Erythroblast (primary cell): ENCODE measurements around the gene CUX1.
"Not testable (repeated sequence)": the region's sequence is repeated elsewhere in the genome, so short reads cannot be mapped to it uniquely, and the experiment has no call there.

Experiments
- DNase-seq, 2 experiments: peaks; one replicate each; lab custom pipeline; 2025; lab: John Stamatoyannopoulos, UW
- GATA1 ChIP-seq: IDR thresholded peaks from 2 replicates; pipeline ENCODE4 v1.6.1; 2011; ENCODE audit warnings: low read depth, mild to moderate bottlenecking, control low read depth, low read length, moderate library complexity
- POLR2A ChIP-seq: IDR thresholded peaks from 2 replicates; pipeline ENCODE4 v1.6.1; 2011; ENCODE audit warnings: mild to moderate bottlenecking, low read length

CUX1 gene

DNA sequence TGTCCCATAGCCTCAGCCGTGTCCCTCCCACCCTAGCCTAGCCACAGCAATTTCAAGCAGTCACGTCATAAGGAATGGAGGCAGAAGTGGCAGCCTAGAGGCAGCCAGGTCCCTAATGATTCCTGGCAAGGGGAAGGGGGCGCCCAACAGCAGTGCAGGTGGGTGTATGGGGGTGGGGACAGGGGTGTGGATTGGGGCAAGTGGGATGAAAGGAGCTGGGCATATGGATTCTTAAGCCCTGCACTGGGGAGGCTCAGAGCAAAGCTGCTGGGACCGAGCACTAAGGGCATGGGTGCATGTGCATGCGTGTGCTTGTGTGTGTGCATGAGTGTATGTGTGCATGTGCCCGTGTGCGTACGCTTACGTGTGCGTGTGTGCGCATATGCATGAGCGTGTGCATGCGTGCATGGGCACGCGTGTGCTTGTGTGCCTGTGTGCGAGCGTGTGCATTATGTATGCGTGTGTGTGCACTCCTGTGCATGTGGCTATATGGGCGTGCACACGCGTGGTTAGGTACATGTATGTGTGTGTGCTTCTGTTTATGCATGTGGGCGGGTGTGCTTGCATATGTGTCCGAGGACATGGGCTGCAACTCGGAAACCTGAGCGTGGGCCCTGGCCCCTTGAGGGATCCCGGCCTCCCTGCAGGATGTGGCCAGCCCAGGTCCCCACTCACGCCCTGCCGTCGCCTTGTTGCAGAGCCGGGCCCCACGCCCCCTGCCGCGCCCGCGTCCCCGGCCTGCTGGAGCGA is 503.4 kb downstream of the CUX1 start:
- TF ChIP-seq GATA1 (no peak), POLR2A (no peak)
- no peak for DNase-seq

DNA sequence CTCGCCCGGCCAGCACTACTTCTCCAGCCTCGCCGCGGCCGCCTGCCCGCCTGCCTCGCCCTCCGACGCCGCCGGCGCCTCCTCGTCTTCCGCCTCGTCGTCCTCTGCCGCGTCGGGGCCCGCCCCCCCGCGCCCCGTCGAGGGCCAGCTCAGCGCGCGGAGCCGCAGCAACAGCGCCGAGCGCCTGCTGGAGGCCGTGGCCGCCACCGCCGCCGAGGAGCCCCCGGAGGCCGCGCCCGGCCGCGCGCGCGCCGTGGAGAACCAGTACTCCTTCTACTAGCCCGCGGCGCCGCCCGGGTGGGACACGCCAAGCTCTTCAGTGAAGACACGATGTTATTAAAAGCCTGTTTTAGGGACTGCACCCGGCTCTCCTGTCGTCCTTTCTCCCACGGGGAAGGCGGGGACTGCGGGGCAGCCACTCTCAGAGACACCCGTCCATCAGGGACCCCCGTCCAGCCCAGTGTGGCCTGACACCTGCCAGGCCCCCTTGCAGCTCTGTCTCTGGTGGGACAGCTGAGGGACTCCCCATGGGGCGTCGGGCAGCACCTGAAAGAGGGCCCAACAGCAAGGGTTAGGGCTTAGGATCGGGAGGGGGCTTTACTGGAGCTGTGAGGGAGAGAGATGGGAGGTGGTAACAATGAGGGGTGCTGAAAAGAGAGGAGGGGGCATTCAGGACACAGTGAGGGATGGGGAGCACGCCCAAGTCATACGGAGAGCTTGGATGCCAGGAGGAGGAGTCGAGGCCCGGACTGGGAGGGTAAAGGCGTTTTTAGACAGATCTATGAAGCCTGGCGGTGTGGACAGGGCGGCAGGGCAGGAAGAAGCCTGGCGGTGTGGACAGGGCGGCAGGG is 504.1 kb downstream of the CUX1 start:
- DNase-seq: no peak
- TF ChIP-seq GATA1: no peak
- no peak for TF ChIP-seq POLR2A

DNA sequence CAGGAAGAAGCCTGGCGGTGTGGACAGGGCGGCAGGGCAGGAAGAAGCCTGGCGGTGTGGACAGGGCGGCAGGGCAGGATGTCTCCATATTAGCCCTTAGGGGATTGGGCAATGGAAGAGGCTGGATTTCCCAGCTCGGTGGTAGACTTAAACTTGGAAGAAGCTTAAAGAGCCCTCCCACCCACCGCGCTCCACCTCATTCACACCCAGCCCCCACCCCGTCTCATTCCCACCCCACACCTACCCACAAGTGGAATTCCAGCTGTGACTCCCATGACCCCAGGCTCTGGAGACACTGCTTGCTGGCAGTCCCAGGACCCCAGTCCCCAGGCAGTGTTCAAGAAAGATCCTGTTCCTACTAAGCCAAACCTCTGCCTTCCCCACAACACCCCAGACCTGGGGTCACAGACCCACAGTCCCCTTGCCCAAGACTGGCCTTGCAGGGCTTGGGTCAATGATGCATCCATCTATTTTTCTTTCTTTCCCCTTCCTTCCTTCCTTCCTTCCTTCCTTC is 504.8 kb downstream of the CUX1 start:
- DNase-seq: no peak
- TF ChIP-seq POLR2A (no peak), GATA1 (no peak)

DNA sequence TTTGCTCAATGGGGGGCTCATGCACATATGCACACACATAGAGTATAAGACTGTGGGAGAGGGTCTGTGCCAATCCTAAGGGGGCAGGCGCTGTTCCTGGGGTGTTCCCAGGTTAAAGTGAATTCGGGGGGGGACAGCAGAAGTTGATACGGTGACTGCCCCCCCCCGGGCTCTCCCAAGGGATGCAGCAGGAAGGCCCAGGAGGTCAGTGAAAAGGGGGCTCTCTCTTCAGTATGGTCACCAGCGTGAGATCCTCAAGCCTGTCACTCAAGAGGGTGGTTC is 506.4 kb downstream of the CUX1 start:
- no peak for DNase-seq
- TF ChIP-seq GATA1 (no peak), POLR2A (no peak)

DNA sequence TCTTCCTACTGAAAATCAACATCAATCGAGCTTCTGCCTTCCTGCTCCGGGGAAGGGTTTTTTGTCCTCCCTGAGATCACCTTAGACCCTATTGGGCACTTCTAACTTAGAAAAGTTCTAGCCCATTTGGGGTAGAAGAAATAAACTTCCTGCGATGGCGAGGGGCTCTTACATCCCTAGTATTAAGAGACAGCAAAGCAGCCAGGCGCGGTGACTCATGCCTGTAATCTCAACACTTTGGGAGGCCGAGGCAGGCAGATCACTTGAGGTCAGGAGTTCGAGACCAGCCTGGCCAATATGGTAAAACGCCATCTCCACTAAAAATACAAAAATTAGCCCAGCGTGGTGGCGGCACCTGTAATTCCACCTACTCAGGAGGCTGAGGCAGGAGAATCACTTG is 507.7 kb downstream of the CUX1 start:
- DNase-seq: not testable (repeated sequence)

DNA sequence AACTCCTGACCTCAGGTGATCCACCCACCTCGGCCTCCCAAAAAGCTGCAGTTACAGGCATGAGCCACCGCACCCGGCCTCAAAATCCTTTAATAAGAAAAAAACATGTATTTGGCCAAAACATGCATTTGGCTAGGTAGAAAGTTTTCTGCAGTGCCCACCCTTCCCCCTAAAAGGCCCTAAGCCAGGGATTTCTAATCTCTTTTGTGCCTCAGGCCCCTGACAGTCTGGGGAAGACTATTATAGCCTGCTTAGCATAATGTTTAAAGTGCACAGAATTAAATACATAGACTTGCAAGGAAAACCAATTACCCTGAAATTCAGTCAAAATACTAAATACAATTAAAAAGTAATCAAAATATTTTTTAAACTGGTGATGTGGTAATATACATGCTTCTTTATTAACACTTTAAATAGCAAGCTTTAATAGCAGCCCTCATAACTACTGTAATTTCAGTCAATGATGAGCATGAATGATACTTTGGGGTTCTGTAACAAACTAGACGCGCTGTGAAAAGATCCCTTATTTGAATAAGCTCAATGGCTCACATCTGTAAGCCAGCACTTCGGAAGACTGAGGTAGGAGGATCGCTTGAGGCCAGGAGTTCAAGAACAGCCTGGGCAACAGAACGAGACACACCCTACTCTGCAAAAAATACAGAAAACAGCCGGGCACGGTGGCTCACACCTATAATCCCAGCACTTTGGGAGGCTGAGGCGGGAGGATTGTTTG is 508.9 kb downstream of the CUX1 start:
- TF ChIP-seq GATA1: no peak
- no peak for TF ChIP-seq POLR2A

DNA sequence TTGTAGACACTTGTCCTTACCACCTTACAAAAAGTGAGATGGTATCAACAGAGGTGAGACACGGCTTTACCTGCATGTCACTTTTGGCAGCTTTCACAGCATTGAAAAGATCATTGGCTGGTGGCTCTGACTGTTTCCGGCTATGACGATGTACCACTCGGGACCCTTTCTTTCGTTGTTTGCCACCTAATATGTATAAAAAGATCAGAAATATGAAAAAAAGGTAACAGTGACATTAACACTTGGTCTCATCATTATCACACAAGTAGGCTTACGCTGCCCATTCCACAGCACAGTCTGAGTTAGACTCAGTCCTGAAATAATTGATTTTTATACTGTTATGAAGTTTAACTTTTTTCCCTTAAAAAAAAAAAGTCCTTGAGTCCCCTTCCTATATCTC is 509.8 kb downstream of the CUX1 start:
- DNase-seq: not testable (repeated sequence)

More for the DNA sequence above, 508.9 kb downstream of the CUX1 start:
- DNase-seq: no peak

DNA sequence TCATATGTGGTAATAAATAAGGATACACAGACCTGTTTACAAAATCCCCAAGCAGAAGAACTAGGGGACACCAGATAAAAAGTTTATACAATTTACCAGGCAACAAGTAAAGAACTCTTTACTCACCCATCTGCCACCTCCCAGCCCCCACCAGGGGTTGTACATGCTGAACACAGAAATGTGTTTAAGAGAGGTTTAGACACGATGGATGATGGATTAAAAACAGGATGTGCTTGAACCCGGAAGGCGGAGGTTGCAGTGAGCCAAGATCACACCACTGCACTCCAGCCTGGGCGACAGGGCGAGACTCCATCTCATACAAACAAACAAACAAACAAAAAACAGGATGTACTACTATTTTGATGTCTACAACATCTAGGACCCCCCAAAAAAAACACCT is 511.4 kb downstream of the CUX1 start:
- not testable (repeated sequence) for DNase-seq

DNA sequence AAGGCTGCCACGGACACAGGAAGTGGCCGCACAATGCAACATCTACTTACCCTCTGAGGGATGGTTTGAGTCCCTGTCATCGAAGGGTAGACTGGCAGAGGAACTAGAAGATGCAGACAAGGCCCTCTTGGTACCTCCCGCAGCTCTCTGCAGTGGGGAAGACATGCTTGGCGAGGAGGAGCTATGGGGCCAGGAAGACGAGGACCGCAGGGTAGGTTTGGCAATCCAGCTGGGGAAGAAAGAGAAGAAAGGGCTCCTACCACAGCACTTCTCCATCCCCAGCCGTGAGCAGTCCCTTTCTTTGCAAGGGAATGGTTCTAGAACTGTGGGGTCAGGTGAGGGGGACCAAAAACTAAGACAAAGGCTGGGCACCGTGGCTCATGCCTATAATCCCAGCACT is 511.9 kb downstream of the CUX1 start:
- DNase-seq: not testable (repeated sequence)

DNA sequence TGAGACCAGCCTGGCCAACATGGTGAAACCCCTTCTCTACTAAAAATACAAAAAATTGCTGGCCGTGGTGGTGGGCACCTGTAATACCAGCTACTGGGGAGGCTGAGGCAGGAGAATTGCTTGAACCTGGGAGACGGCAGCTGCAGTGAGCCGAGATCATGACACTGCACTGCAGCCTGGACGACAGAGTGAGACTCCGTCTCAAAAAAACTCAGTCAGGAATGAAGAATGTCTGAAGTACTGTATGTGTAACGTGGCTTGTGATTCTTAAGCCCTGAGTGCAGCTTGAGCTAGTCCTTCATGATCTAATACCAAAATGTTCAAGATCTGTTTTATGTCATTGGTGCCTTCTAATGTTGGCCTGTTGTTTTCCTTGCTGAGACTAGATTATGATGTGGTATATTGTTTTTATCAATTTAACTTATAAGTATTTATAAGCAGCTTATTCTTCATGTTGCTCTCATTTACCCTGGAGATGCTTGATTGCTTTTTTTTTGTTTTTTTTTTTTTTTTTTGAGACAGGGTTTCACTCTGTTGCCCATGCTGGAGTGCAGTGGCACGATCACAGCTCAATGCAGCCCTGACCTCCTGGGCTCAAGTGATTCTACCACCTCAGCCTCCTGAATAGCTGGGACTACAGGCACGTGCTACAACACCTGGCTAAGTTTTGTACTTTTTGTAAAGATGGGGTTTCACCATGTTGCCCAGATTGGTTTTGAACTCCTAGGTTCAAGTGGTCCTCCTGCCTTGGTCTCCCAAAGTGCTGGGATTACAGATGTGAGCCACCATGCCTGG is 513.4 kb downstream of the CUX1 start:
- not testable (repeated sequence) for DNase-seq
